IMR-90 (cell line): ENCODE data around the gene SALL4.

Source experiments
- CTCF ChIP-seq: conservative IDR thresholded peaks from 2 replicates; pipeline ENCODE4 v1.5.1; 2012; ENCODE audit warnings: mild to moderate bottlenecking, low read depth, low read length, improper control_type of control experiment
- FOS ChIP-seq: fragments of 150-350 bp; IDR thresholded peaks from 2 replicates; pipeline ENCODE4 v1.6.1; 2016; ENCODE audit warnings: low read depth, low read length
- MAFK ChIP-seq: IDR thresholded peaks from 2 replicates; pipeline ENCODE4 v1.6.1; 2012; ENCODE audit warnings: low read depth, low read length, improper control_type of control experiment
- MXI1 ChIP-seq: IDR thresholded peaks from 2 replicates; pipeline ENCODE4 v1.6.1; 2012; ENCODE audit warnings: low read depth, mild to moderate bottlenecking, low read length, moderate library complexity, borderline replicate concordance
- POLR2A ChIP-seq: IDR thresholded peaks from 2 replicates; pipeline ENCODE4 v1.6.1; 2012; ENCODE audit warnings: mild to moderate bottlenecking, low read depth, low read length
- SMC3 ChIP-seq: fragments of 150-350 bp; IDR thresholded peaks from 2 replicates; pipeline ENCODE4 v1.6.1; 2016; ENCODE audit warnings: low read depth, mild to moderate bottlenecking, antibody characterized with exemption, low read length, moderate library complexity
- USF2 ChIP-seq: fragments of 150-350 bp; IDR thresholded peaks from 2 replicates; pipeline ENCODE4 v1.6.1; 2017; ENCODE audit warnings: mild to moderate bottlenecking, antibody characterized with exemption, low read length, low read depth

DNA sequence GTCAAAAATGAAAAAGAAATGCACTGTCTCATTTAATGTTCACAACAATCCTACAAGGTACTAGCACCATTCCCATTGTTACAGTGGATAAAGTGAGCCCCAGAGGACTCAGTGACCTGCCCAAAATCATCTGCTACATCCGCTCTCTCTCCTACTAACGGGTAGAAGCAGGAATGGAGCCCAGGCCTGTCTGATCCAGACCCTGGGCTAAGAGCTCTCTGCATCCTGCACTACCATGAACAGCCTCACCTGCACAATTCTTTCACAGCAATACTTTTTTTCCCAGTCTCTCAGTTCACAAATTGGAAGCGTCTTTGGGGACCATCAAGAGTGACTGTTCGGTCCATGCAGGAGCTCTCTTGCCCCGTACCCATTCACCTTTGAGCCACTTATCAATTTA, 65.4 kb downstream of the SALL4 start:
- TF ChIP-seq FOS, result no peak
- no peak for TF ChIP-seq MXI1
- no peak for TF ChIP-seq SMC3
- TF ChIP-seq USF2, result no peak
- TF ChIP-seq CTCF, result no peak
- no peak for TF ChIP-seq POLR2A
- TF ChIP-seq MAFK, result no peak
